GM19240 (cell line): ENCODE measurements around the gene ITGAD.
"Not testable (repeated sequence)": the region's sequence is repeated elsewhere in the genome, so short reads cannot be mapped to it uniquely, and the experiment has no call there.

Experiments used
- DNase-seq: peaks from one replicate; pipeline ENCODE4 v3.0.0; 2011; ENCODE audit warnings: low spot score; ENCODE audit not compliant: insufficient read length

Gene ITGAD

GRCh38 chr16:31403590-31404352 is 10.6 kb downstream of the ITGAD start:
- DNase-seq = no peak

GRCh38 chr16:31404353-31405064 is 11.4 kb downstream of the ITGAD start:
- no peak for DNase-seq

- DNase-seq = no peak
Observed at GRCh38 chr16:31407406-31407805, 14.3 kb downstream of the ITGAD start.

DNA sequence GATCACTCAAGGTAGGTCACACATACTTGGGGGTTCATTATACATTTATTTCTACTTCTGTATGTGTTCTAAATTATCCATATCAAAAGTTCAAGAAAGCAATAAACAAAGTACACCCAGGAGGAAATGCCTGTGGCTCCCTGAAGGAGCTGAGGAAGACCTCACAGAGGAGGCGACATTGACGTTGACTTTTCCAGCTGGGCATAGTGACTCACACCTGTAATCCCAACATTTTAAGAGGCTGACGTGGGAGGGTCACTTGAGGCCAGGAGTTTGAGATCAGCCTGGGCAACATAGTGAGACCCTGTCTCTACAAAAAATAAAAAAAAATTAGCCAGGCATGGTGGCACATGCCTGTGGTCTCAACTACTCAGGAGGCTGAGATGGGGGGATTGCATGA is 16.3 kb downstream of the ITGAD start:
- DNase-seq = no peak

GRCh38 chr16:31410082-31410481 is 16.9 kb downstream of the ITGAD start:
- no peak for DNase-seq

DNA sequence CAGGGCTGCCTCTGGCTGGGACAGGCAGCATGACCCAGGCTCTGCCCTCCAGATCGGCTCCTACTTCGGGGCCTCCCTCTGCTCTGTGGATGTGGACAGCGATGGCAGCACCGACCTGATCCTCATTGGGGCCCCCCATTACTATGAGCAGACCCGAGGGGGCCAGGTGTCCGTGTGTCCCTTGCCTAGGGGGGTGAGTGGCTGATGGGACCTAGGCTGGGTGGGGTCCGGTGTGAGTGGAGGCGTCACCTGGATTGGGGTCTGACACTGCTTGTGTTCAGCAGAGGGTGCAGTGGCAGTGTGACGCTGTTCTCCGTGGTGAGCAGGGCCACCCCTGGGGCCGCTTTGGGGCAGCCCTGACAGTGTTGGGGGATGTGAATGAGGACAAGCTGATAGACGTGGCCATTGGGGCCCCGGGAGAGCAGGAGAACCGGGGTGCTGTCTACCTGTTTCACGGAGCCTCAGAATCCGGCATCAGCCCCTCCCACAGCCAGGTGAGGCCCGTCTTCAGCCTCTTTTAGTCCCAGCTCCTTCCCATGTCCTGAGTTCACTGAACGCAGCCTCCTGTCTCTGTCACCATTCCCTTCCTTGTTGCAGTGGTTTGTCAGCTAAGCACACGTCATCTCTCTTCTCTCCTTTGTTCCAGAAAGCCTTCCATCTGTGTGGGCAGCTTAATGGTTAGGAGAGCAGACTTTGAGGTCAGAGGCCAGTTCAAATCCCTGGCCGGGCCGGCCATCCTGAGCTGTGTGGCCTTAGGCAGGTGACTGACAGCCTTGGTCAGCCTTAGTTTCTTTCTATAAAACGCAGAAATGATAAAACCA is 18.1 kb downstream of the ITGAD start:
- DNase-seq = no peak

DNA sequence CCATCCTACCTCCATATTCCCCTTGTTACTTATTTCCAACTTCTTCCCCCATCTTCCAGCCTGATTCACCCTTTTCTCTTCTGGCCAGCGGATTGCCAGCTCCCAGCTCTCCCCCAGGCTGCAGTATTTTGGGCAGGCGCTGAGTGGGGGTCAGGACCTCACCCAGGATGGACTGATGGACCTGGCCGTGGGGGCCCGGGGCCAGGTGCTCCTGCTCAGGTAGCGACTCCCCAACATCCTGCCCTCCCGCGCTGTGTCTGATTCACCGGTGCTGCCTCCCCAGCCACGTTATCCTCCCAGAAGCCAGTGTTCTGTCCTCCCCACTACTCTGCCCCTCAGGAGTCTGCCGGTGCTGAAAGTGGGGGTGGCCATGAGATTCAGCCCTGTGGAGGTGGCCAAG is 19.6 kb downstream of the ITGAD start:
- DNase-seq = no peak

- DNase-seq = no peak
Observed at GRCh38 chr16:31413381-31413780, 20.2 kb downstream of the ITGAD start.

- no peak for DNase-seq
Observed at GRCh38 chr16:31413943-31414342, 20.8 kb downstream of the ITGAD start.

- DNase-seq = no peak
Observed at GRCh38 chr16:31414706-31415105, 21.6 kb downstream of the ITGAD start.

DNA sequence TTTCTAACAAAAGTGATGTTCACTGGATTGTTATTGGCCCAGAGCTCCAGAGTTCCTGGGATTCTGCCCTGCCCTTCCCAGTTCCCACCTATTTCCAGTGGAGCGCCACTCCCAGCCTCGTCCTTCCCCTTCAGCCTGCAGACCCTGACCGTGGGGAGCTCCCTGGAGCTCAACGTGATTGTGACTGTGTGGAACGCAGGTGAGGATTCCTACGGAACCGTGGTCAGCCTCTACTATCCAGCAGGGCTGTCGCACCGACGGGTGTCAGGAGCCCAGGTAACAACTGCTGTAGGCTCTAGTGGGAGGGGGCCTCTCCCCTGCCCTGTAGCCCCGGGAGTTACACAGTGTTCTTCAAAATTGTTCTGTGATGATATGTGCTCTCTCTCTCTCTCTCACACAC is 23.2 kb downstream of the ITGAD start:
- no peak for DNase-seq

DNA sequence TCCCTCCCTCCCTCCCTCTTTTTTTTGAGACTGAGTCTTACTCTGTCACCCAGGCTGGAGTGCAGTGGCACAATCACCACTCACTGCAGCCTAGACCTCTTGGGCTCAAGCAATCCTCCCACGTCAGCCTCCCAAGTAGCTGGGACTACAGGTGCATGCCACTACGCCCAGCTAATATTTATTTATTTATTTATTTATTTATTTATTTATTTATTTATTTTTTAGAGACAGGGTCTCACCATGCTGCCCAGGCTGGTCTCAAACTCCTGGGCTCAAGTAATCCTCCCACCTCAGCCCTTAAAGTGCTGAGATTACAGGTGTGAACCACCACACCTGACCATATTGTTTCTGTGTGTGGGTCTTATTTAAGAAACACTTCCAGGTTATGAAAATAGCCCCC is 23.9 kb downstream of the ITGAD start:
- not testable (repeated sequence) for DNase-seq

GRCh38 chr16:31417916-31418315 is 24.8 kb downstream of the ITGAD start:
- DNase-seq = no peak

DNA sequence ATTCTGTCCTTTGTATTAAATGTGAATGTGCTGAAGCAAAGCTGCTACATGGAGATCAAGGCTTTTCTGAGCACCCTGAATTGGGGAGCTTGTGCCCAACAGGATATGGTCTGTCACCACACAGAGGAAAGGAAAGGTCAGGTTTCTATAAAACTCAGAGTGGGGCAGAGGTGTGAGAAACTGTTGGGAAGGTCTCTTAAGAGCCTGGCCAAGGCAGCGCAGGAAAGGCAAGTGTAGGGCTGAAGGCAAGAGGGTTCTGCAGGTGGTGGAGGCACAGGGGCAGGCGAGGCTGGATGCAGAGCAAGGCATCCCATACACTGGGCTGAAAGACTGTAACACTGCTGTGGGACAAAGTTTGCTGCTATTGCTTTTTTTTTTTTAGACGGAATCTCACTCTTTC is 26.9 kb downstream of the ITGAD start:
- no peak for DNase-seq

- peak; percentile 35 for DNase-seq
Observed at GRCh38 chr16:31421587-31421986, 28.5 kb downstream of the ITGAD start.

GRCh38 chr16:31423241-31423640 is 30.1 kb downstream of the ITGAD start:
- DNase-seq = no peak

DNA sequence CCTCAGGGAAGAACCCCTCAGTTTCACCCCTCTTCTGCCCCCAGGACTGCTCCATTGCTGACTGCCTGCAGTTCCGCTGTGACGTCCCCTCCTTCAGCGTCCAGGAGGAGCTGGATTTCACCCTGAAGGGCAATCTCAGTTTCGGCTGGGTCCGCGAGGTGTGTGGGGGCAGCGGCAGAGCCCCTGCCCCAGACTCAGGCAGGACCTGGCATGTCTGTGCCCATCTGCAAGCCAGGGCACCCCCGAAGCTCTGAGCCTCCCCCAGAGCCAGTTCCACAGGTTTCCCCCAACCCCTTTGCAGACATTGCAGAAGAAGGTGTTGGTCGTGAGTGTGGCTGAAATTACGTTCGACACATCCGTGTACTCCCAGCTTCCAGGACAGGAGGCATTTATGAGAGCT is 30.7 kb downstream of the ITGAD start:
- no peak for DNase-seq

DNA sequence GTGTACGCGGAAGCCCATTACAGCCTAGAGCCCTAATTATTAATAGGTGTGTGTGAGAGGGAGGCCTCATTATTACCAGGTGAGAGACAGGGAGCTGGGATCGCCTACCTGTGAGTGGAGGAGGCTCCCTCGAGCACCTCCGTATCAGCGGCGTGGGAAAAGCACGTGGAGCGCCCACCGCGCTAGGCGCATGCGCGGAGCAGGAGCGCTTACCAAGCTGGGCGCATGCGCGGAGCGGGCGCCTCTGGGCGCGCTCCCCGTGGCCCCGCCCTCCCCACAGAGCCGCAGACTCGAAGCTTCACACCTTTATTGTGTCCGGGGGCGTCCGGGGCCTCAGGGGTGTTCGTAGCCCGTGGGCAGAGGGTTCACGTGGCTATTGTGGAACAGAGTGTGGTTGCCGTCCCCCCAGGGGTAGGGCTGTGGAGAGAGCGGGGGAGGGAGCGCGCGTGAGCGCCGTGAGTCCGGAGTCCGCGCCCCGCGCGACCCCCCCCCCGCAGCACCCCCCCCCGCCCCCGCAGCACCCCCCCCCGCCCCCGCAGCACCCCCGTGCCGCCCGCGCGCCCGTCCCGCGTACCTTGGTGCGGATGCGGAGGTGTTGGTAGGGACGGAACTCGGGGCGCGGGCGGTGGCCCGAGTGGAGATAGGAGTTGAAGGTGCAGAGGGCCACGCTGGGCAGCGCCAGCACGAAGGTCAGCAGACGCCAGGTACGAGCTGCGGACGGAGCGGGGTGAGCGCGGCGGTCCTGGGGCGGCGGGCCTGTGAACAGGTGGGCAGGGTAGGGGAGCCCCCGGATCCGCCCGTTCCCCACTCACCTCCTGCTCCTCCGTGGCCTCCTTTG is 34.5 kb downstream of the ITGAD start:
- no peak for DNase-seq

- no peak for DNase-seq
Observed at GRCh38 chr16:31428279-31428597, 35.1 kb downstream of the ITGAD start, which contains the start of gene COX6A2. Gene COX6A2 (minus strand): TSS chr16:31428360. CDS start chr16:31428325, 35 bp downstream.

DNA sequence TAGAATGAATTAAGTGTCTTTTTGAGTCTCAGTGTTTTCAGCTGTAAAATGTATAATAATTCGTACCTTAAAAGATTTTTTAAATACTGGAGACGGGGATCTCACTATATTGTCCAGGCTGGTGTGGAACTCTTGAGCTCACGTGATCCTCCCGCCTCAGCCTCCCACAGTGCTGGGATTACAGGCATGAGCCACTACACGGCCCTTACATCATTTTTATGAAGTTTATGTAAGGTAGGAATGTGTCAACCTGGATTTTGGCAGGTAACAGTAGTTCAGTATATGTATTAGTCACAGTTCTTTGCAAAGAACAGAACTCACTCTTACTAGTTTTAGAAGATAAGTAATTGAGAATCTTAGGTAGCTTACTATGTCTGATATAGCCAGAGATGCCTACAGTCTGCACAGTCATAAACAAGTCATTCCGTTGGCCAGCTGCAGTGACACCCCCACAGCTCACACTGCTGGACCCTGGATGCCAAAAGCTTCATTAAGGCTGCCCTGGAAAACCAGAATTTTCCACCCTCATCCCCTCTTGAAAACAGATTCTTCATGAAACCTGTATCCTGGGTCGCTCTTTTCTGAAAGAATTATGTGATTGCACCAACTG is 35.6 kb downstream of the ITGAD start:
- no peak for DNase-seq

DNA sequence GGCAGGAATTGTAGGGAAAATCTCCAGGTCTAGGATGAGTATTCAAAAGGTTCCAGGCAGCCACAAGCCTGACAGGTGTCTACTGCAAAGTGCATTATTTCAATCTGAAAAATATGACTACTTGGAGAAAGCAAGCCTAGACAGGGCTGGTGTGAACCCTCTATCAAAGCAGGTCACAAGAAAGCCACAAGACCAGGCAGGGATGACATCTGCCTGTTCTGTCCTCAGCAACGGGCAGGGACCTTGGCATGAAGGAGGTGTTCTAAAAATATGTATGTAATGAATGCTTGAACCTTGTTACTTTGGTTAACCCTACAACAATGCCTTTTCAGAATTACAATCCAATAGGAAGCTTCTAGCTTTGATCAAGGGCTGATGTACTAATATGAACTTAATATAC is 36.2 kb downstream of the ITGAD start:
- no peak for DNase-seq
